ENCODE results near the gene TNPO1. TPM values are rescaled to one million over a fixed set of nuclear protein-coding genes. Genes with fewer than 3 reads are reported as not detected.

Gene TNPO1
- total RNA-seq, 1 experiment from 2014 or later = 201 TPM

- Histone ChIP-seq H3K4me3 (ENCODE audit: low read depth, low read length, poor library complexity, severe bottlenecking) (no peak overlapping the region), H3K27ac (ENCODE audit: low read depth, low read length, poor library complexity, severe bottlenecking) (no peak overlapping the region), H3K9me3 (ENCODE audit: low read depth, low read length, poor library complexity, severe bottlenecking) (no peaks in the 10 kb centered on the region), H3K4me1 (ENCODE audit: insufficient read depth, low read length, poor library complexity, severe bottlenecking) (peaks cover 18% of the 10 kb centered on the region), H3K36me3 (ENCODE audit: insufficient read depth, low read length, poor library complexity, severe bottlenecking) (no peaks in the 10 kb centered on the region), H3K27me3 (replicated peaks; ENCODE audit: insufficient read depth, low read depth, low read length, poor library complexity) (no peaks in the 10 kb centered on the region)
- ChIA-PET CTCF (no interaction called here), POLR2A (ENCODE audit: low non-redundant PET) (no interaction called here)
- TF ChIP-seq EZH2 (IDR thresholded peaks at IDR 0.05; ENCODE audit: borderline replicate concordance, low read depth, low read length, poor library complexity, severe bottlenecking) = no peak
- TF ChIP-seq, protein P1, sequence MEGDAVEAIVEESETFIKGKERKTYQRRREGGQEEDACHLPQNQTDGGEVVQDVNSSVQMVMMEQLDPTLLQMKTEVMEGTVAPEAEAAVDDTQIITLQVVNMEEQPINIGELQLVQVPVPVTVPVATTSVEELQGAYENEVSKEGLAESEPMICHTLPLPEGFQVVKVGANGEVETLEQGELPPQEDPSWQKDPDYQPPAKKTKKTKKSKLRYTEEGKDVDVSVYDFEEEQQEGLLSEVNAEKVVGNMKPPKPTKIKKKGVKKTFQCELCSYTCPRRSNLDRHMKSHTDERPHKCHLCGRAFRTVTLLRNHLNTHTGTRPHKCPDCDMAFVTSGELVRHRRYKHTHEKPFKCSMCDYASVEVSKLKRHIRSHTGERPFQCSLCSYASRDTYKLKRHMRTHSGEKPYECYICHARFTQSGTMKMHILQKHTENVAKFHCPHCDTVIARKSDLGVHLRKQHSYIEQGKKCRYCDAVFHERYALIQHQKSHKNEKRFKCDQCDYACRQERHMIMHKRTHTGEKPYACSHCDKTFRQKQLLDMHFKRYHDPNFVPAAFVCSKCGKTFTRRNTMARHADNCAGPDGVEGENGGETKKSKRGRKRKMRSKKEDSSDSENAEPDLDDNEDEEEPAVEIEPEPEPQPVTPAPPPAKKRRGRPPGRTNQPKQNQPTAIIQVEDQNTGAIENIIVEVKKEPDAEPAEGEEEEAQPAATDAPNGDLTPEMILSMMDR (conservative IDR thresholded peaks at IDR 0.05; ENCODE audit: low read depth, low read length) = no peak
- intact Hi-C loops (cut with micrococcal nuclease; ENCODE audit: unreplicated experiment) = no loop called here
- no TSS peak for BruUV-seq (replicated peaks)
- no peak for DNase-seq (ENCODE audit: low spot score)
Measured at GRCh38 chr5:72830362-72830761, 13.9 kb downstream of the TNPO1 start.

DNA sequence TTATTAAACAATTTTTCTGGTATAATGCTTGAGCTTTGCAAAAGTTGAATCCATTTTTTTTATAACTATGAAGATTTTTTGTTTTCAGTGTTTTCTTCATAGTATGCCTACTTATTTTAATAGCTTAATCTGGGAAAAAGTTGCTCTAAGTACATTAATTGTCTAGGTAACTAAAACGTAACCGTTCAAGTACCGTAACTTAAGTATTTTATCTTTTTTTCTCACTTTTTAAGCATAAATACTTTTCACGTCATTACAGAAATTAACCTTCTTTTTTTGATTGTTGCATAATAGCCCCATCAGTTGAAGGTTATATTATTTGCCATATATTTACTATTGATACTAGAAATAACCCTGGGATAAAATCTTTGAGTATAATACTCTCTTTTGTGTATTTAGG lies 15.2 kb downstream of the TNPO1 start:
- CTCF ChIA-PET = no interaction called here
- BruUV-seq (replicated peaks) = no TSS peak
- DNase-seq (ENCODE audit: low spot score) = no peak
- Histone ChIP-seq H3K27me3 (replicated peaks; ENCODE audit: insufficient read depth, low read depth, low read length, poor library complexity) (no peaks in the 10 kb centered on the region), H3K36me3 (ENCODE audit: insufficient read depth, low read length, poor library complexity, severe bottlenecking) (no peaks in the 10 kb centered on the region), H3K9me3 (ENCODE audit: low read depth, low read length, poor library complexity, severe bottlenecking) (no peaks in the 10 kb centered on the region), H3K4me1 (ENCODE audit: insufficient read depth, low read length, poor library complexity, severe bottlenecking) (peaks cover 24% of the 10 kb centered on the region), H3K4me3 (ENCODE audit: low read depth, low read length, poor library complexity, severe bottlenecking) (no peak overlapping the region), H3K27ac (ENCODE audit: low read depth, low read length, poor library complexity, severe bottlenecking) (no peak overlapping the region)
- no peak for TF ChIP-seq EZH2 (IDR thresholded peaks at IDR 0.05; ENCODE audit: borderline replicate concordance, low read depth, low read length, poor library complexity, severe bottlenecking)
- TF ChIP-seq, protein P1 (conservative IDR thresholded peaks at IDR 0.05; ENCODE audit: low read depth, low read length) = no peak
- POLR2A ChIA-PET (ENCODE audit: low non-redundant PET) = no interaction called here
- intact Hi-C loops (cut with micrococcal nuclease; ENCODE audit: unreplicated experiment) = no loop called here

DNA sequence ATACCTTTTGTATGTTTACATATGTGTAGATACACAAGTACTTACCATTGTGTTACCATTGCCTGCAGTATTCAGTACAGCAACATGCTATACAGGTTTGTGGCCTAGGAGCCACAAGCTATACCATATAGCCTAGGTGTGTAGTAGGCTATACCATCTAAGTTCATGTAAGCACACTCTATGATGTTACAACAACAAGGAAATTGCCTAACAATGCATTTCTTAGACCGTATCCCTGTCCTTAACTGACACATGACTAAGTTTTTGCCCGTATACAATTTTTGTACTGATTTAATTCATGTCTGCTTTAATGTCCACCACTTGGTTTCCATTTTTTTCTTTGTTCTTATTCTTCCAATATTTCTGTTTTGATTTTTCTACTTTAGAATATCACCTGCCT lies 18.5 kb downstream of the TNPO1 start:
- TF ChIP-seq, protein P1 (conservative IDR thresholded peaks at IDR 0.05; ENCODE audit: low read depth, low read length) = no peak
- TF ChIP-seq EZH2 (IDR thresholded peaks at IDR 0.05; ENCODE audit: borderline replicate concordance, low read depth, low read length, poor library complexity, severe bottlenecking) = no peak
- Histone ChIP-seq H3K27me3 (replicated peaks; ENCODE audit: insufficient read depth, low read depth, low read length, poor library complexity) (no peaks in the 10 kb centered on the region), H3K27ac (ENCODE audit: low read depth, low read length, poor library complexity, severe bottlenecking) (no peak overlapping the region), H3K36me3 (ENCODE audit: insufficient read depth, low read length, poor library complexity, severe bottlenecking) (no peaks in the 10 kb centered on the region), H3K9me3 (ENCODE audit: low read depth, low read length, poor library complexity, severe bottlenecking) (no peaks in the 10 kb centered on the region), H3K4me1 (ENCODE audit: insufficient read depth, low read length, poor library complexity, severe bottlenecking) (peaks cover 39% of the 10 kb centered on the region), H3K4me3 (ENCODE audit: low read depth, low read length, poor library complexity, severe bottlenecking) (no peak overlapping the region)
- no TSS peak for BruUV-seq (replicated peaks)
- ChIA-PET CTCF (no interaction called here), POLR2A (ENCODE audit: low non-redundant PET) (no interaction called here)
- no peak for DNase-seq (ENCODE audit: low spot score)
- intact Hi-C loops (cut with micrococcal nuclease; ENCODE audit: unreplicated experiment) = no loop called here
